D721Med (cell line): ENCODE data around the gene PIGT.

ENCODE experiments used
- DNase-seq: peaks from one replicate; pipeline ENCODE4 v3.0.0; 2011; ENCODE audit warnings: low spot score; ENCODE audit not compliant: insufficient read length
- FAIRE-seq: peaks from 2 replicates; lab custom pipeline; 2011; peaks lifted over from hg19 to GRCh38; lab: Jason Lieb, UNC
- CTCF ChIP-seq: IDR thresholded peaks from 2 replicates; pipeline ENCODE4 v1.5.1; 2012; ENCODE audit warnings: mild to moderate bottlenecking, control low read depth; ENCODE audit not compliant: insufficient read depth; ENCODE audit errors: missing control alignments

PIGT gene

GRCh38 chr20:45387274-45387673 lies 28.7 kb upstream of the PIGT start:
- no peak for TF ChIP-seq CTCF
- FAIRE-seq (no peak), DNase-seq (no peak)

- FAIRE-seq: no peak
- TF ChIP-seq CTCF: no peak
Observed at GRCh38 chr20:45390931-45391330, 25.0 kb upstream of the PIGT start.

GRCh38 chr20:45391559-45391958 lies 24.4 kb upstream of the PIGT start:
- DNase-seq: no peak
- FAIRE-seq: no peak
- no peak for TF ChIP-seq CTCF

More at GRCh38 chr20:45390931-45391330, 25.0 kb upstream of the PIGT start:
- DNase-seq: no peak

- DNase-seq (no peak), FAIRE-seq (no peak)
- peak; percentile 18 for TF ChIP-seq CTCF
Observed at GRCh38 chr20:45392733-45393132, 23.2 kb upstream of the PIGT start.

- FAIRE-seq: no peak
Observed at GRCh38 chr20:45394221-45395113, 21.5 kb upstream of the PIGT start.

GRCh38 chr20:45395114-45395415 lies 20.9 kb upstream of the PIGT start:
- DNase-seq (no peak), FAIRE-seq (no peak)
- no peak for TF ChIP-seq CTCF

More at GRCh38 chr20:45394221-45395113, 21.5 kb upstream of the PIGT start:
- no peak for DNase-seq
- no peak for TF ChIP-seq CTCF

- FAIRE-seq (no peak), DNase-seq (no peak)
- TF ChIP-seq CTCF: no peak
Observed at GRCh38 chr20:45399018-45399417, 16.9 kb upstream of the PIGT start.
